SH-SY5Y (cell line): ENCODE measurements around the gene ENHO.

Experiments
- GATA2 ChIP-seq: IDR thresholded peaks from 2 replicates; pipeline ENCODE4 v1.6.1; 2011; ENCODE audit warnings: mild to moderate bottlenecking, low read depth, low read length
- GATA3 ChIP-seq: IDR thresholded peaks from 2 replicates; pipeline ENCODE4 v1.6.1; 2011; ENCODE audit warnings: low read depth, mild to moderate bottlenecking, low read length, moderate library complexity

DNA sequence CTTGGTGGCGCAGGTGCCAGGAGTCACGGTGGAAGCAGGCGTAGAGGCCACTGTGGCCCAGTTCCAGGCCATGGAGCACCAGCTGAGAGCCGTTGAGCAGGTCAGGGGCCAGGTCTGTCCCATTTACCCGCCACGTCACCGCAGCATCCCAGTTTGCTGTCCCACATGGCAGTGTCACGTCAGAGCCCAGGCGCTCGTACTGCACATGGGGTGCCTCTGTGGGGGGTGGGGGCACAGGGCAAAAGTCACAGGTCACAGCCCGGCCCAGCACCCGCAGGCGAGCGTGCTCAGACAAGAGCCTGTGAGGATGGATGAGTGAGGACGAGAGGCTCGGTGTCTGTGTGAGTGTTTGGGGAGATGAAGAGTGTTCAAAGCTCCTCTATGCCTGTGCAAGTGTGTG lies 41.8 kb upstream of the ENHO start:
- TF ChIP-seq GATA2 (no peak), GATA3 (no peak)
